HG03432 (cell line): ENCODE measurements around the gene INMT.
"Not testable (repeated sequence)": the region's sequence is repeated elsewhere in the genome, so short reads cannot be mapped to it uniquely, and the experiment has no call there.

Experiments used
- ATAC-seq: cut with Tn5 transposase; IDR thresholded peaks from one replicate; pipeline ENCODE4 v1.9.1; 2021; ENCODE audit warnings: mild to moderate bottlenecking, moderate library complexity; ENCODE audit not compliant: unreplicated experiment

INMT gene

DNA sequence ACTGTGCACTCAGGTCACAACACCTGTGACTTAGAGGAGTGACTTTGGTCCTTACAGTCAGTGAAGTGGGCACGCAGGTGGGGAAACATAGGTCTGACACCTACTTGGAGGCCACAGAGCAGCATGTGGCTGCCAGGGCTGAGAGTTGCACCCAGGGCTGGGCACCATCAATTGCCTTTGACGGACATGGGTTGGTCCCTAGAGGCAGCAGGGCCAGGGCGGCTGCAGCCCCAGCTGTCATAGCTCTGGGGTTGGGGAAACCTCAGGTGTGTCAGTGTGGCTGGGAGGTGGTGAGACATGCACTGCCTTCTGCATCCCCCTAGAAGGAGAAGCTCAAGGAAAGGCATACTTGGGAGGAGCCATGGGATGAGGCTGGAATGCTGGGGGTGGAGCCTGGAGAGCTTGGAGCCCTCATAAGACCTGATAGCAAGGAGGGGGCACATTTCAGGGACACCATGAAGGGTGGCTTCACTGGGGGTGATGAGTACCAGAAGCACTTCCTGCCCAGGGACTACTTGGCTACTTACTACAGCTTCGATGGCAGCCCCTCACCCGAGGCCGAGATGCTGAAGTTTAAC is at the start of gene INMT:
INMT (plus strand) TSS at position 440 of the 578 bp plus-strand sequence; CDS start at position 456, 16 bp downstream.
- no peak for ATAC-seq

GRCh38 chr7:30702200-30702599 is 49.7 kb upstream of the INMT start:
- no peak for ATAC-seq

GRCh38 chr7:30703756-30704155 is 48.2 kb upstream of the INMT start:
- ATAC-seq: no peak

GRCh38 chr7:30705008-30705407 is 46.9 kb upstream of the INMT start:
- ATAC-seq: no peak

DNA sequence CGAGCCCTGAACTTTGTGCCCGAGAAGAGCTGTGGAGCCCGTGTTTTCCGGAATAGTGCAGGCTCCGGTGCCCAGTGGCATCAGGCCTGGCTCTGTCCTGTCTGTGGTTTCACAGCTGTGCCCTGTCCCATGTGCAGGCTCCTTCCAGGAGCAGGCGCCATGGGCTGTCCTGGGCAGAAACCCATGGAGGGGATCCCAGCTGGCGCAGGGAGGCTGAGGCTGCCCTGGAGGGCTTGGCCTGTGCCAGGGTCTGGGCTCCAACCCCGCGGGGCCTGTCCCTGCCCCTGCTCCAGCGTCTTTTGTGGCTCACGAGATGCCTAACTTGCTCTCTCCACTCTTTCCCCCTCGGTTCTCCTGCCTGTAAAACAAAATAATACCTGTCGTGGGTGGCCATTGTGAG is 46.3 kb upstream of the INMT start:
- no peak for ATAC-seq

GRCh38 chr7:30706316-30706715 is 45.6 kb upstream of the INMT start:
- no peak for ATAC-seq

GRCh38 chr7:30706908-30707307 is 45.0 kb upstream of the INMT start:
- ATAC-seq: no peak

- no peak for ATAC-seq
These were observed 44.3 kb upstream of the INMT start for GRCh38 chr7:30707391-30708357.

DNA sequence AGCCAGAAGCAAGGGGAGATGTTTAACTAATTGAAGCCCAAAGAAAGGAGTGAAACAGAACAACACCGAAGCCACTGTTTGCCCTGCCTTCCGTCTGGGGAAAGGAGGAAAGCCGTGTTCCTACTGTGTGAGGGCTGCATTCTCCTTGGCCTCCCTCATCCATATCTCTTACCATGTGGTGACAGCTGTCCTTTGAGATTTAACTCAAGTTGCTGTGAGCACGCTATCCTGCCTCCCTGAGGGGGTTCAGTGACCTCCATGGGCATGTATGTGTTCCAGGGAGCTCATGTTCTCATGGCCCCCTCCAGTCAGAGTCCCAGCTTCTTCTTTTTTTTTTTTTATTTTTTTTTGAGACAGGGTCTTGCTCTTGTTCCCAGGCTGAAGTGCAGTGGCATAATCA is 43.5 kb upstream of the INMT start:
- ATAC-seq: no peak

DNA sequence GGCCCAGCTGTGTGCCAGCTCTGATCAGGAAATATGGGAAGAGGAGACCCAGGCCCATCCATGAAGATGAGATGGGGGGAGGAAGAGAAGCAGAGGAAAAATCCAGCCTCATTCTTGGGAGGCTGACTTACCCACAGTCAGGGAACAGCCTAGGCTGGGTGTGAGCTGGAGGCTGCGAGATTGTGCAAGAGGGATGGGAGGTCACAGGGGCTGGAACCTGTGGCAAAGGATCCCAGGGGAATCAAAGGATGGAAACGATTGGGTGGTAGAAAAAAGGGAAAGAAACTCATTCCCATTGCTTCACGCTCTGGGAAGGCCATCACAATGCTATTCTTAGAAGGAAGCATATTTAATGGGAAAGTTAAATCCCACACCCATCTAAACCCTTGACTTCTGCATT is 43.0 kb upstream of the INMT start:
- no peak for ATAC-seq

- ATAC-seq: no peak
These were observed 42.4 kb upstream of the INMT start for GRCh38 chr7:30709549-30709948.

DNA sequence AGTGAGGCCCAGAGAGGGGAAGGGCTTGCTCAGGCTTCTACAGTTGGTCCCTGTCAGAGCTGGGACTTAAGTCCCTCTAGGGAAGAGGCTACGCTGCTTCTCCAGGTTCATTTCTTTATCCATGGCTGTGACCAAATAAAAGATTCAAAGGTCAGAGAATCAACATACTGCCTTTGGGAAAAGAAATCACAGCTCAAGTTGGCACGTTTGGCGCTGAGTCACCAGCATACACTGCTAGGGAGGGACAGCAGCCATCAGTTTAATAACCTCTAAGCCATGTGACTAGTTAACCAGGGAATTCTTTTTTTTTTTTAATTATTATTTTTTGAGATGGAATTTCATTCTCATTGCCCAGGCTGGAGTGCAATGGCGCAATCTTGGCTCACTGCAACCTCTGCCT is 41.3 kb upstream of the INMT start:
- no peak for ATAC-seq

GRCh38 chr7:30713392-30713791 is 38.5 kb upstream of the INMT start:
- ATAC-seq: no peak

DNA sequence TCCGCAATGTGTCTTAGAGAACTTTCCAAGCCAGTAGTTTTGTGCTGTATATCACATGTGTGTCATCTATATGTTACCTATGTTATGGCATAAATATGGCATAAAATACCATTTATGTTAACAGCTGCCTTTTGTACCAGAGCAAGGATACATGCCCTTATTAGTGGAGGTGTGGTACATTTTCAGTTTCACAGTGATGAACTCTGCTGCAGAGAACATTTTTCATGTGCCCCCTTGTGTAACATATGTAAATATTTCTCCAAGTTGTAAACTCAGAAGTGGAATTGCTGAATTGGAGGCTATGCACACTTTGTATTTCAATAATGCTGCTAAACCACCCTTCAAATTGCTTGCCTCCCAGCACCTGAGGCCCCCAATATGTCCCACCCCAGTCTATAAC is 37.8 kb upstream of the INMT start:
- ATAC-seq: no peak

DNA sequence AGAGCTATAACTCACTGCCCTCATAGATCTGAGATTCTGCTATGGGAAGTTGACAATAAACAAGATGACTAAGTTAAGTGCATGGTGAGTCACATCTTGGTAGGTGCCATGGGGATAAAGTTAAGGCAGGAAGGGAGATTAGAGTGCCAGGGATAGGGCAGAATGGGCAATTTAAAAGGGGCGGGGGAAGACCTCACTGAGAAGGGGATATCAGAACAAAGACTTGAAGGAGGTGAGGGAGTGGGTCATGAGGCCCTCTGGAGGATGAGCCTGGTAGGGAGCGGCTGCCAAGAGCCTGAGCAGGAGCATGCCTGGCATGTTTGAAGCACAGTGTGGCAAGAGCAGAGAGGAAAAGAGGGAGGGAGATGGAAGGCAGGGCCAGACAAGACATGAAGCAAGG is 34.8 kb upstream of the INMT start:
- ATAC-seq: no peak

DNA sequence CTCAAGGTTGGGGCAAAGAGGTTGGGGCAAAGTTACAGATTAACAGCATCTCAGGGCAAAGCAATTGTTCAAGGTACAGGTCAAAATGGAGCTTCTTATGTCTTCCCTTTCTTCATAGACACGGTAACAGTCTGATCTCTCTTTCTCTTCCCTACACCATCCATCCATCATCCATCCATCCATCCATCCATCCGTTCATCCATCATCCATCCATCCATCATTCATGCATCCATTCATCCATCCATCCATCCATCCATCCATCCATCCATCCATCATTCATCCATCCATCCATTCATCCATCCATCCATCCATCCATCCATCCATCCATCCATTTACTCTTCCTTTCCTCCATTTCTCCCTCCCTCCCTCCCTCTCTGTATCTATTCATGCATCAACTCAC is 32.5 kb upstream of the INMT start:
- ATAC-seq: not testable (repeated sequence)

DNA sequence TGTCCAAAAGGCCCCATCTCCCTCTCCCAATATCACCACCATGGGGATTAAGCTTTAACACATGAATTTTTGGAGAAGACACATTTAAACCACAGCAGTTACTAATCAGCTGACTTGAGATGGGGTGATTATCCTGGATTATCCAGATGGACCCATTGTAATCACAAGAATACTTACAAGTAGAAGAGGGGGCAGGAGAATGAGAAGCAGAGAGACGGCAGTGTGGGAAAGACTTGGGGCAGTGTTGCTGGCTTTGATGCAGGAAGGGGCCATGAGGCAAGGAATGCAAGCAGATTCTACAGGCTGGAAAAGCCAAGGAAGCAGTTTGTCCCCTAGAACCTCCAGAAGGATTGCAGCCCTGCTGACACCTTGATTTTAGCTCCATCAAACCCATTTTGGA is 30.7 kb upstream of the INMT start:
- no peak for ATAC-seq

DNA sequence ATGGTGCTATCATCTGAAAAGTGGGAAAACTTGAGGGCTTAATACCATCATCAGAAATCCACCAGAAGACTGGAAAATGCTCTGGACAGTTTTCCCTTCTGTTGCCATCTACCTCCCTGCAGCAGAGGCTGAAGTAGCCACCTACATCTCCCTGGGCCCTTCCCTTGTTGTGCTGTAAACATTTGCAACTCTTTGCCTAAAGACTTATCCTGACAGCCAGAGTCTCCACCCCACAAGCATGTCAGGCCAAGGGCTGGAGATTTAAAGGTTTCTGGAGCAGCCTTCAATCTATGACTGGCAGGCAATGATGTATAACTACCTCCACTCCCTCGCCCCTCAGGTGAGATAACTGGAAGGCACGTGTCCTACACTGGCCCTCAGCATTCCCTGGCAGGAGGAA is 29.7 kb upstream of the INMT start:
- no peak for ATAC-seq

- ATAC-seq: no peak
These were observed 29.3 kb upstream of the INMT start for GRCh38 chr7:30722671-30723070.

- ATAC-seq: no peak
These were observed 28.2 kb upstream of the INMT start for GRCh38 chr7:30723776-30724175.

DNA sequence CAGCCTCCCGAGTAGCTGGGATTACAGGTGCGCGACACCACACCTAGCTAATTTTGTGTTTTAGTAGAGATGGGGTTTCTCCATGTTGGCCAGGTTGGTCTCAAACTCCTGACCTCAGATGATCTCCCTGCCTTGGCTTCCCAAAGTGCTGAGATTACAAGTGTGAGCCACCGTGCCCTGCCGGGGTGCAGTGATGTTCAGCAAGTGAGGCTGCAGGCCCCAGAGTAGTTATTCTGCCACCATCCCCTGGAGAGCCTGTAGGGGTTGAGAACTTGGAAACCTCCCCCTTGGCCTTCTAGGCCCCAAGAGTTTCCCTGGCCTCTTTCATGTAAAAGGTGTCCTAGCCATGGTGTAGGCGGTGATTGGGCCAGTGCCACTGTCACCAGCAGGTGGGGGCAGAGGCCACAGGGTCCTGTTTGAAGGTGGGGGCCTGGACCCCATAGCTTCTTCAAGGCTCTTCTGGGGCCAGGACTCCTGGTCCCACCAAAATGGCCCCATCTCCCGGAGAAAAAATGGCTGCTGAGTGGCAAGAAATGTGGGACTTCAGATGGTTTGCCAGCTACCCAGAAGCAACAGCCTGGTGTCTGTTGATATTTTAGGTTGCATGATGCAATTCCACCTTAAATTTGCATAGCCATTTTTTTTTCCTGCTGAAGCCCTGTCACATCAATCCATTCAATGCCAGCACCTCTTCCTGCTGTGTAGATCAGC is 25.5 kb upstream of the INMT start:
- no peak for ATAC-seq
